ENCODE measurements around the gene ZSWIM3. TPM values are rescaled to one million over a fixed set of nuclear protein-coding genes. Genes with fewer than 3 reads are reported as not detected.

ZSWIM3 gene
- total and polyA plus RNA-seq, 12 donors: 2.9 to 19.5 (median 6.2) TPM

DNA sequence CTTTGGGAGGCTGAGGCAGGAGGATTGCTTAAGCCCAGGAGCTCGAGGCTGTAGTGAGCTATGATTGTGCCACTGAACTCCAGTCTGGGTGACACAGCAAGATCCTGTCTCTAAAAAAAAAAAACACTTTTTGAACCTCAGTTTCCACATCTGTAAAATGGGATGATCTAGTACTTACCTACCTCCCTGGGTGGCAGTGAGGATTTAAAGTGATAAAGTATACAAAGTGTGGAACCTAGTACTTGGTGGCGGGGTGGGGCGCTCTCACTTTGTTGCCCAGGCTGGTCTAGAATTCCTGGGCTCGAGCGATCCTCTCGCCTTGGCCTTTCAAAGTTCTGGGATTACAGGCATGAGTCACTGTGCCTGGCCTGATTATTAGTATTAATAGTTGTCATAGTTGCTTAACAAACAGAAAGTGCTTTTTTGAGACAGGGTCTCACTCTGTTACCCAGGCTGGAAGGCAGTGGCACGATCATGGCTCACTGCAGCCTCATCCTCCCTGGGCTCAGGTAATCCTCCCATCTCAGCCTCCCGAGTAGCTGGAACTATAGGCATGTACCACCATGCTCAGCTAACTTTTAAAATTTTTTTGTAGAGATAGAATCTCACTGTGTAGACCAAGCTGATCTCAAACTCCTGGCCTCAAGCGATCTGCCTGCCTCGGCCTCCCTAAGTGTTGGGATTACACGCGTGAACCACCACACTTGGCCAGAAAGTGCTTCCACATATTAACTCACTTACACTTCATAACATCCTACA is 61.5 kb downstream of the ZSWIM3 start:
- Histone ChIP-seq H3K27me3 (no peaks in the 10 kb centered on the region), H3K27ac (peak overlapping the region; percentile 20 to 85 (median 70))

DNA sequence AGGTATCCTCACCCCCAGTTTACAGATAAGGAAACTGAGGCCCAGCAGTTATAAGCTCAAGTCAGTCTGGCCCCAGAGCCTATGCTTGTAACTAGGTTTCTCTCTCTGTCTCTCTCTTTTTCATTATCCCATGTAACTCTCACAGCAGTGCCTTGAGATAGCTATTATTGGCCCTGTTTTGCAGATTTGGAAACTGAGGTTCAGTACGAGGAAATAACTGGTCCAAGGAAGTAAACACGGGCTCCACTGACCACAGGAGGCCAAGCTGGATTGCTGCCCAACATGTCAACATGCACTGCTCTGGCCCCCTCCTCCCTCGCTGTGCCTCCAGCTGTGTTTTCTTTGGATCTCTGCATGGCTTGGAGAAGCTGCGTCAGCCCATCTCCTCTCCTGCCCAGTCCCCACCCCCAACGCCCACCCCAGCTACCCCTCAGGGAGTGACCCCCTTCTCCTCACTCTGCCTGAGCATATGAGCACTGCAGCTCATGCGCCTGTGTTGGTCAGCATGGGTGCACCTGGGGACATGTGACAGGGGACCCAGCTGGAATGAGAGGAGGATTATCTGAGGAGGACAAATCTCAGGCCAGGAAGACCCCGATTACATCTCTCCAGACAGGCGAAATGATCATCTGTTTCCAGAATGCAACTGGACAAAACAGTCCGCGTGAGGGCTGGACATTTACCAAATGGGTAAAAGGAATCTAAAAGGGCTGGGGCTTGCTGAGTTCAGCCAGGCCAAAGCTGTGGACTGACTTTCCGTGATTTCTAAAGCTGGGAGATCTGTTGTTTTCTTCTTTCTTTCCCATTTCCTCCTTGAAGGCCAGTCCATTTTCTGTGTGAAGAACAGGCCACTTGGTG is 62.4 kb downstream of the ZSWIM3 start:
- H3K9me3 ChIP-seq (replicated peaks in 1 of 3): no peaks in the 10 kb centered on the region
- H3K36me3 ChIP-seq (replicated peaks in 1 of 2): no peaks in the 10 kb centered on the region
- no peaks in the 10 kb centered on the region for H3K27me3 ChIP-seq
- peaks cover 29 to 71% of the 10 kb centered on the region in 2 donors for H3K4me1 ChIP-seq (replicated peaks in 1 of 2)
- intact Hi-C loops (cut with DNase I): no loop called here
- 38 to 51% (median 41%) methylated on average over 10 to 11 of the region's 11 CpGs for WGBS, 4 donors
- no peak overlapping the region for H3K4me3 ChIP-seq
- no peak for TF ChIP-seq POLR2A (IDR thresholded peaks at IDR 0.05)
- TF ChIP-seq, protein P1, sequence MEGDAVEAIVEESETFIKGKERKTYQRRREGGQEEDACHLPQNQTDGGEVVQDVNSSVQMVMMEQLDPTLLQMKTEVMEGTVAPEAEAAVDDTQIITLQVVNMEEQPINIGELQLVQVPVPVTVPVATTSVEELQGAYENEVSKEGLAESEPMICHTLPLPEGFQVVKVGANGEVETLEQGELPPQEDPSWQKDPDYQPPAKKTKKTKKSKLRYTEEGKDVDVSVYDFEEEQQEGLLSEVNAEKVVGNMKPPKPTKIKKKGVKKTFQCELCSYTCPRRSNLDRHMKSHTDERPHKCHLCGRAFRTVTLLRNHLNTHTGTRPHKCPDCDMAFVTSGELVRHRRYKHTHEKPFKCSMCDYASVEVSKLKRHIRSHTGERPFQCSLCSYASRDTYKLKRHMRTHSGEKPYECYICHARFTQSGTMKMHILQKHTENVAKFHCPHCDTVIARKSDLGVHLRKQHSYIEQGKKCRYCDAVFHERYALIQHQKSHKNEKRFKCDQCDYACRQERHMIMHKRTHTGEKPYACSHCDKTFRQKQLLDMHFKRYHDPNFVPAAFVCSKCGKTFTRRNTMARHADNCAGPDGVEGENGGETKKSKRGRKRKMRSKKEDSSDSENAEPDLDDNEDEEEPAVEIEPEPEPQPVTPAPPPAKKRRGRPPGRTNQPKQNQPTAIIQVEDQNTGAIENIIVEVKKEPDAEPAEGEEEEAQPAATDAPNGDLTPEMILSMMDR (IDR thresholded peaks at IDR 0.05): no peak
- peak in 4 of 7 donors; percentile 64 to 83 (median 68) for DNase-seq
- H3K27ac ChIP-seq: peak overlapping the region in 4 of 5 donors; percentile 41 to 85 (median 74)

More for the DNA sequence above, 61.5 kb downstream of the ZSWIM3 start:
- DNase-seq: peak in 3 of 7 donors; percentile 63 to 67 (median 66)
- TF ChIP-seq, protein P1 (IDR thresholded peaks at IDR 0.05): no peak
- TF ChIP-seq POLR2A (IDR thresholded peaks at IDR 0.05): no peak
- peaks cover 23 to 72% of the 10 kb centered on the region in 2 donors for H3K4me1 ChIP-seq (replicated peaks in 1 of 2)
- intact Hi-C loops (cut with DNase I): no loop called here
- H3K36me3 ChIP-seq (replicated peaks in 1 of 2): no peaks in the 10 kb centered on the region
- H3K9me3 ChIP-seq (replicated peaks in 1 of 3): no peaks in the 10 kb centered on the region
- 57 to 65% (median 60%) methylated on average over 11 to 12 of the region's 12 CpGs for WGBS, 4 donors
- H3K4me3 ChIP-seq: no peak overlapping the region

DNA sequence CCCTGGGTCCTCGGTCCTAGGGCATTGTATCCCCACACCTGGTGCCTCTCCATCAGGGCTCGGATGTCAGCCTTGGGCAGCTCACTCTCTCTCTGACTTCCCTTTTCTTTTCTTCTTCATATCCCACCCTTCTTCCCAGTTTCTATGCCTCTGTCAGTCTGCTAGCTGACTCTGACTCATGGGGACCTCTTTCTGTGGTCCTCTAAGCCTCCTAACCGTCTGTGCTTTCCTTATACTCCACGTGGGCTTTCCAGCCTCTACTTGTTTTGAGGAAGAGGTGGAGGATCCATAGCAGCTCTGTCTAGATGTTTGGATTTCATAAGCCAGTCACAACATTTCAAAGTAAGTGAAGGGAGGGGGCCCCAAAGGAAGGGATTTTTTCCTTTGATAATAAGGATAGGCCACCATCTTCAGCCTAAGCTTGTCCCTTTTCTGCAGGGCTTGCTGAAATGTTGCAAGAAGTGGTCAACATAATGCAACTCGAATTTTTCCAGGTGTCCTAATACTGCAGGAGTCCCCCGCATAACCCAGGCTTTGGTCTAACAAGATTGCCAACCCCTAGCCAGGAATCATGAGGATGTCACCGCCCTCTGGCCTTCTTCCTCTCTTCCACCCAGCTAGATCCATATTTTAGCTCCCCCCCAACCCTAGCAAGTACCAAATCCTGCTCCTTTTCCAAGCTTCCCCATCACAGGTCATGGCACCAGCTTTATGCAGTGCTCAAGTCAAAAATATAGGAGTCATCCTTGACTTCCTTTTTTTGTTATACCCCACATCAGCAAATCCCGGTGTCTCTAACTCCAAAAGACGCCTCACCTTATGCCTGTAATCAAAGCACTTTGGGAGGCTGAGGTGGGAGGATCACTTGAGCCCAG is 63.3 kb downstream of the ZSWIM3 start:
- WGBS, 4 donors: 67 to 80% (median 74%) methylated on average over 9 of the region's 9 CpGs
- Histone ChIP-seq H3K27ac (peak overlapping the region in 4 of 5 donors; percentile 41 to 85 (median 74)), H3K9me3 (replicated peaks in 1 of 3) (no peaks in the 10 kb centered on the region), H3K4me1 (replicated peaks in 1 of 2) (peaks cover 30 to 76% of the 10 kb centered on the region in 2 donors), H3K36me3 (replicated peaks in 1 of 2) (no peaks in the 10 kb centered on the region), H3K27me3 (no peaks in the 10 kb centered on the region), H3K4me3 (no peak overlapping the region)
- TF ChIP-seq, protein P1 (IDR thresholded peaks at IDR 0.05): no peak
- intact Hi-C loops (cut with DNase I): no loop called here
- DNase-seq: no peak
